MCF 10A (cell line): ENCODE data around the gene CFAP68. TPM values are rescaled to one million over a fixed set of nuclear protein-coding genes. Genes with fewer than 3 reads are reported as not detected.

ENCODE experiments used
- BruUV-seq: library from RNA; stranded (reverse); fragments of 400-500 nt; replicated peaks from 2 replicates; lab custom pipeline; 2021; lab: Mats Ljungman, UMichigan
- CTCF ChIA-PET: fragments of 300-600 bp; sonication (Branson Sonifier 250); formaldehyde crosslinking; extraction: SDS; loops from one replicate; lab custom pipeline; 2021; ENCODE audit warnings: antibody characterized with exemption, inconsistent platforms; lab: Yijun Ruan, JAX
- POLR2A ChIA-PET: fragments of 300-600, 350-650 bp; sonication (Branson Sonifier 250); formaldehyde crosslinking; extraction: SDS; loops from one replicate; lab custom pipeline; 2020; ENCODE audit warnings: antibody characterized with exemption, inconsistent platforms; lab: Yijun Ruan, JAX
- DNase-seq: peaks from one replicate; pipeline ENCODE4 v3.0.0-alpha.2; 2018; ENCODE audit not compliant: unreplicated experiment
- H3K27ac Mint-ChIP-seq: one replicate; pipeline ENCODE4 v1.8.0; 2022; ENCODE audit warnings: mild to moderate bottlenecking, low read depth, mixed read lengths; ENCODE audit not compliant: unreplicated experiment
- H3K27me3 Mint-ChIP-seq: one replicate; pipeline ENCODE4 v1.8.0; 2022; ENCODE audit warnings: mixed read lengths; ENCODE audit not compliant: insufficient read depth, unreplicated experiment
- H3K36me3 Mint-ChIP-seq: one replicate; pipeline ENCODE4 v1.8.0; 2022; ENCODE audit warnings: mild to moderate bottlenecking, moderate library complexity, mixed read lengths; ENCODE audit not compliant: insufficient read depth, unreplicated experiment
- H3K4me1 Mint-ChIP-seq: one replicate; pipeline ENCODE4 v1.8.0; 2022; ENCODE audit warnings: mixed read lengths; ENCODE audit not compliant: insufficient read depth, unreplicated experiment
- H3K4me3 Mint-ChIP-seq: one replicate; pipeline ENCODE4 v1.8.0; 2022; ENCODE audit warnings: mild to moderate bottlenecking, moderate library complexity, mixed read lengths; ENCODE audit not compliant: unreplicated experiment
- H3K9me3 Mint-ChIP-seq: one replicate; pipeline ENCODE4 v1.8.0; 2022; ENCODE audit warnings: mixed read lengths; ENCODE audit not compliant: unreplicated experiment
- CTCF ChIP-seq: fragments of 200-600 bp; IDR thresholded peaks from one replicate; pipeline ENCODE4 v1.8.0; 2022; ENCODE audit warnings: antibody characterized with exemption, mild to moderate bottlenecking; ENCODE audit not compliant: unreplicated experiment
- intact Hi-C: fragments of 100-400 bp; cut with micrococcal nuclease; formaldehyde crosslinking; loops from 2 replicates; pipeline ENCODE4 v1.14.1; 2022
- total RNA-seq: library from RNA; stranded (reverse); gene quantifications from 2 replicates; pipeline ENCODE4 v1.2.3, GENCODE V29; 2022

CFAP68 gene
- total RNA-seq, 1 experiment from 2014 or later, result 33.6 TPM

GRCh38 chr11:111845276-111846028, 33.9 kb upstream of the CFAP68 start:
- BruUV-seq, result no TSS peak
- Mint-ChIP-seq H3K9me3 (no peaks in the 10 kb centered on the region), H3K36me3 (peaks cover 51% of the 10 kb centered on the region), H3K4me1 (no peaks in the 10 kb centered on the region), H3K27ac (no peak overlapping the region), H3K4me3 (no peak overlapping the region), H3K27me3 (no peaks in the 10 kb centered on the region)
- intact Hi-C loops, result no loop called here
- ChIA-PET CTCF (interaction anchor here (0.9 to 2.2 kb wide), 6 partner anchors 12 to 390 kb away, joined by 3 to 8 read pairs (median 4); no protein-coding TSS in a partner anchor), POLR2A (interaction anchor here (0.6 to 1.7 kb wide), 3 partner anchors 13 to 78 kb away, joined by 3 to 4 read pairs (median 4); no protein-coding TSS in a partner anchor)
- no peak for TF ChIP-seq CTCF
- DNase-seq, result peak; percentile 70

- Mint-ChIP-seq H3K4me1 (no peaks in the 10 kb centered on the region), H3K36me3 (peaks cover 47% of the 10 kb centered on the region), H3K27ac (no peak overlapping the region), H3K4me3 (no peak overlapping the region), H3K27me3 (no peaks in the 10 kb centered on the region), H3K9me3 (no peaks in the 10 kb centered on the region)
- TF ChIP-seq CTCF, result no peak
- POLR2A ChIA-PET, result interaction anchor here (0.7 to 1.7 kb wide), 2 partner anchors 24 to 79 kb away, joined by 4 read pairs; no protein-coding TSS in a partner anchor
- CTCF ChIA-PET, result interaction anchor here (0.6 to 2.2 kb wide), 6 partner anchors 192 to 391 kb away, joined by 3 to 8 read pairs (median 3); no protein-coding TSS in a partner anchor
- intact Hi-C loops, result no loop called here
- DNase-seq, result peak; percentile 80
- BruUV-seq, result no TSS peak
Measured at GRCh38 chr11:111846063-111846462, 33.3 kb upstream of the CFAP68 start.

GRCh38 chr11:111846636-111847035, 32.7 kb upstream of the CFAP68 start:
- H3K4me1 Mint-ChIP-seq, result no peaks in the 10 kb centered on the region
- no TSS peak for BruUV-seq
- CTCF ChIA-PET, result interaction anchor here (0.6 to 1.0 kb wide), 5 partner anchors 192 to 392 kb away, joined by 3 to 4 read pairs (median 3); no protein-coding TSS in a partner anchor
- POLR2A ChIA-PET, result interaction anchor here (1.7 kb wide), 1 partner anchor 24 kb away, joined by 4 read pairs; no protein-coding TSS in a partner anchor
- peak; percentile 62 for DNase-seq
- no peak overlapping the region for H3K27ac Mint-ChIP-seq
- H3K36me3 Mint-ChIP-seq, result peaks cover 44% of the 10 kb centered on the region
- no peak for TF ChIP-seq CTCF
- H3K4me3 Mint-ChIP-seq, result no peak overlapping the region
- intact Hi-C loops, result no loop called here
- H3K9me3 Mint-ChIP-seq, result no peaks in the 10 kb centered on the region
- no peaks in the 10 kb centered on the region for H3K27me3 Mint-ChIP-seq

- no TSS peak for BruUV-seq
- CTCF ChIA-PET, result interaction anchor here (0.5 to 2.3 kb wide), 8 partner anchors 8 to 263 kb away, joined by 3 to 8 read pairs (median 3); no protein-coding TSS in a partner anchor
- Mint-ChIP-seq H3K27me3 (no peaks in the 10 kb centered on the region), H3K27ac (no peak overlapping the region), H3K9me3 (no peaks in the 10 kb centered on the region), H3K4me1 (no peaks in the 10 kb centered on the region), H3K36me3 (peaks cover 54% of the 10 kb centered on the region), H3K4me3 (no peak overlapping the region)
- TF ChIP-seq CTCF, result no peak
- no peak for DNase-seq
- POLR2A ChIA-PET, result interaction anchor here (0.6 kb wide), 1 partner anchor 283 kb away, joined by 3 read pairs; no protein-coding TSS in a partner anchor
- intact Hi-C loops, result no loop called here
Measured at GRCh38 chr11:111849631-111850030, 29.7 kb upstream of the CFAP68 start.
